SH-SY5Y (cell line): Measurements from ENCODE around the gene SLC25A21.

Experiments used
- GATA2 ChIP-seq: IDR thresholded peaks from 2 replicates; pipeline ENCODE4 v1.6.1; 2011; ENCODE audit warnings: mild to moderate bottlenecking, low read depth, low read length
- GATA3 ChIP-seq: IDR thresholded peaks from 2 replicates; pipeline ENCODE4 v1.6.1; 2011; ENCODE audit warnings: low read depth, mild to moderate bottlenecking, low read length, moderate library complexity

DNA sequence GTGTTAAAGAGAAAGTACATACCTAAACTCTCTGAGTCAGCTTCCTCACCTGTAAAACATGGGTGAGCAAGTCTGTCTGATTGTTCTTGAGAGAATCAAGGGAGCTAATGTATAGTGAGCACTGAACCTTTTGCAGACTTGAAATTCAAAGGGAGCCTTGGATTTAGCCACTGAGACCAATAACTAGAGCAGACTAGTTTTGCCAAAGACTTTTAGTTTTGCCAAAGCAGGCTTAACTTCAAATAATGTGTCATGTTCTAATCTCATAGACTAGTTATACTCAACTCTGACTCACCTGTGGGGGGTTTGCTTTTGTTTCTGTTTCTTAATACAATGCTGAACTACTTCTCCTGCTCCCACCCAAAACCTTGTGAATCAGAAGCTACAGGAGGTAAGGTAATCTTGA lies 123.7 kb downstream of the SLC25A21 start:
- TF ChIP-seq GATA2 (no peak), GATA3 (no peak)
